ENCODE data around the gene ADAM33. TPM values are rescaled to one million over a fixed set of nuclear protein-coding genes. Genes with fewer than 3 reads are reported as not detected.

Gene ADAM33
- polyA plus RNA-seq, 4 donors: 0.22 to 10.9 (median 3.9) TPM

DNA sequence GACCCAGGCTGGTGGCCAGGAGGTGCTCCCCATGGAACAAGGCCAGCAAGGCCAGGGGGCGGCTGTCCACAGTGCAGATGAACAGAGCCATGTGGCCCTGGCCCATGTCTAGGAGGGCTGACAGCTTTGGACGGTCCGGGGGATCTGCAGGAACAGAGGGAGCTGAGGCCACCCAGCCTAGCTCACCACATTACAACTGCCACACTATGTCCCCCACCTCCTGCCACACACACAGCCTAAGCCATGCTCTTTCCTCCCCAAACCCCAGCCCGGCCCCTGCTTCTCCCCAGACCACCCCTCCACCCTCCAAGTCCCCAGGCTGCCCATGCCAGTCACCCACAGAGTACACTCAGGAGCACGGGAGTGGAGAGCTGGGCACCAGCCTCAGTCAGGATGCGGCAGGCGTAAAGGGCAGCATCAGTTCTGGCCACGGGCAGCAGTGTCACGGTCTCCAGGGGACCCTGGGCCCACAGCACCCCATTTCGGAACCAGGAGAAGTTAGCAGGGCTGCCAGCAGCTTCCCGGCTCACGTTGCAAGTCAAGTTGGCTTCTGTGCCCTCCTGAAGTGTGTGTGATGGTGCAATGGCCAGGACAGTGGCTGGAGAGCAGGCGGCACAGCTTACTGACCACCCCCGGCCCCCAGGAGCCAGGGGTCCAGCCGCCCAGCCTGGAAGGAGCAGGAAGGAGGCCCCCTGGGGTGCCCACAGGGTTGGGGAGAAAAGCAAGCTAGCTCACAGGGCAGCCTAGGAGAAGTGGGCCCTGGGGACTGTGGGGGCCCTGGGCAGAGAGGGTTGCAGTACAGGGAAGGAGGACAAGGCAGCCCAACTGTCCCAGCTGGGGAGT, 15.2 kb upstream of the ADAM33 start:
- Histone ChIP-seq H3K27me3 (ENCODE audit: control insufficient read depth in 3 of 3, insufficient read depth in 3 of 3, low read length in 3 of 3) (no peaks in the 10 kb centered on the region), H3K27ac (ENCODE audit: low read depth in 1 of 3, low read length in 2 of 3) (no peak overlapping the region), H3K36me3 (ENCODE audit: control insufficient read depth in 3 of 3, insufficient read depth in 2 of 3, low read depth in 1 of 3, low read length in 3 of 3) (no peaks in the 10 kb centered on the region), H3K9me3 (ENCODE audit: control insufficient read depth in 2 of 2, insufficient read depth in 1 of 2, low read depth in 1 of 2, low read length in 1 of 2) (peaks cover 0 to 7% of the 10 kb centered on the region in 2 donors), H3K4me1 (ENCODE audit: control insufficient read depth in 3 of 3, insufficient read depth in 2 of 3, low read depth in 1 of 3, low read length in 2 of 3) (no peaks in the 10 kb centered on the region), H3K4me3 (ENCODE audit: low read depth in 1 of 3, low read length in 3 of 3) (no peak overlapping the region)
- WGBS, 3 donors: 79 to 88% (median 81%) methylated on average over 14 to 15 of the region's 15 CpGs
- FAIRE-seq: no peak
- no peak for DNase-seq

DNA sequence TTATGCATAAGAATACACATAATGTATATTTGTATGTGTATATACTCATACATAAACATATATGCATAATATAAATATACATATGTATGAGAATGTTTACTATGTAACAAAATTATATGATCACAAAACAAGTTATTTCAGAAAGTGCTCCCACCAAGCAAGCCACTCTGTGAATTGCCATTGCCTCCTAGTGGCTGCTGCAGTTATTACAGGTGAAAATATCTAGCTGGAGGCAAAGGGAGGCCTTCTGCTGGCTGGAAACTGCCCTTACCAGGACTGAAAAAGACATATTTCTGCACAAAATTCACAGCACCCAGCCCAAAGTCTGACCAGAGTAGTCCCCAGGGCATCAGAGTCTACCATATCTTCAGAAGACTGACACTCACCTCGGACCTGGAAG, 14.4 kb upstream of the ADAM33 start:
- FAIRE-seq (no peak), DNase-seq (peak in 1 of 2 donors; percentile 13)
- H3K27ac ChIP-seq (ENCODE audit: low read depth in 1 of 3, low read length in 2 of 3): no peak overlapping the region
- WGBS, 3 donors: 69 to 88% (median 69%) methylated on average over 1 of the region's 1 CpG
- H3K4me3 ChIP-seq (ENCODE audit: low read depth in 1 of 3, low read length in 3 of 3): no peak overlapping the region
- no peaks in the 10 kb centered on the region for H3K4me1 ChIP-seq (ENCODE audit: control insufficient read depth in 3 of 3, insufficient read depth in 2 of 3, low read depth in 1 of 3, low read length in 2 of 3)
- no peaks in the 10 kb centered on the region for H3K27me3 ChIP-seq (ENCODE audit: control insufficient read depth in 3 of 3, insufficient read depth in 3 of 3, low read length in 3 of 3)
- no peaks in the 10 kb centered on the region for H3K36me3 ChIP-seq (ENCODE audit: control insufficient read depth in 3 of 3, insufficient read depth in 2 of 3, low read depth in 1 of 3, low read length in 3 of 3)
- H3K9me3 ChIP-seq (ENCODE audit: control insufficient read depth in 2 of 2, insufficient read depth in 1 of 2, low read depth in 1 of 2, low read length in 1 of 2): peaks cover 0 to 7% of the 10 kb centered on the region in 2 donors

DNA sequence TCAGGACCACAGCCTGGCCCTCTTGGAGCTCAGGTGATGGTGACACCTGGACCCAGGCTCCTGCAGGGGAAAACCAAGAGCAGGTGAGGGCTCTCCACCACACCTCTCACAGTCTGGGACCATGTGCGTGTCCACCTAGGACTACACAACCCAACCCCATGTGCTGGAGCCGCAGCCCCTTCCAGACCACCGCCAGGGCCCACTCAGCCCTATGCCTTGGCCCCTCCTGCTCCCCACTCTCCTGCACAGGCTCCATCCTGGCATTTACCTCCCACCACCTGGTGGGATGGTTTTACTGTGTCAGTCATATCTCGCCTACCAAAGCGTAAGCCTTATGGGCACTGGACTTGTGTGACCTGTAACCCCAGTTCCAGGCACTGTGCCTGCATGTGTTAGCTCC, 13.1 kb upstream of the ADAM33 start:
- Histone ChIP-seq H3K9me3 (ENCODE audit: control insufficient read depth in 2 of 2, insufficient read depth in 1 of 2, low read depth in 1 of 2, low read length in 1 of 2) (peaks cover 0 to 7% of the 10 kb centered on the region in 2 donors), H3K4me1 (ENCODE audit: control insufficient read depth in 3 of 3, insufficient read depth in 2 of 3, low read depth in 1 of 3, low read length in 2 of 3) (no peaks in the 10 kb centered on the region), H3K27me3 (ENCODE audit: control insufficient read depth in 3 of 3, insufficient read depth in 3 of 3, low read length in 3 of 3) (no peaks in the 10 kb centered on the region), H3K36me3 (ENCODE audit: control insufficient read depth in 3 of 3, insufficient read depth in 2 of 3, low read depth in 1 of 3, low read length in 3 of 3) (no peaks in the 10 kb centered on the region), H3K4me3 (ENCODE audit: low read depth in 1 of 3, low read length in 3 of 3) (no peak overlapping the region), H3K27ac (ENCODE audit: low read depth in 1 of 3, low read length in 2 of 3) (no peak overlapping the region)
- no peak for DNase-seq
- no peak for FAIRE-seq
- 94 to 96% (median 94%) methylated on average over 5 of the region's 5 CpGs for WGBS, 3 donors

DNA sequence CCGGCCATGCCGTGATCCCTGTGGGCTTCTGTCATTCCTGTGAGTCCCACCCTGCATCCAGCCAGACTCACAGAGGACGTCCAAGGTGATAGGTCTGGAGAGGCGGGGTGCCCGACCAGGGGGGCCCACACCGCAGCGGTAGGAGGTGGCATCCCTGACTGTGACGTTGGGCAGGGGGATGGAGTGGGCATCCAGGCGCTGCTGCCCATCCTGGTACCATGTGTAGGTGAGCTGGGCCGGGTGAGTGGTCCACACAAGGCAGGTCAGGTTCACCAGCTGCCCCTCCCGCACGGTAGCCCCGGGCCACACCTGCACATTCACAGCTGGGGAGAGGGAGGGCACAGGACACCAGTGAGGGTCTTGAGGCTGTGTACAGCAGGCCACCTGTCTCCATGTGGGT, 11.6 kb upstream of the ADAM33 start:
- no peak for DNase-seq
- Histone ChIP-seq H3K27ac (ENCODE audit: low read depth in 1 of 3, low read length in 2 of 3) (no peak overlapping the region), H3K27me3 (ENCODE audit: control insufficient read depth in 3 of 3, insufficient read depth in 3 of 3, low read length in 3 of 3) (no peaks in the 10 kb centered on the region), H3K4me3 (ENCODE audit: low read depth in 1 of 3, low read length in 3 of 3) (no peak overlapping the region), H3K9me3 (ENCODE audit: control insufficient read depth in 2 of 2, insufficient read depth in 1 of 2, low read depth in 1 of 2, low read length in 1 of 2) (peaks cover 0 to 7% of the 10 kb centered on the region in 2 donors), H3K36me3 (ENCODE audit: control insufficient read depth in 3 of 3, insufficient read depth in 2 of 3, low read depth in 1 of 3, low read length in 3 of 3) (no peaks in the 10 kb centered on the region), H3K4me1 (ENCODE audit: control insufficient read depth in 3 of 3, insufficient read depth in 2 of 3, low read depth in 1 of 3, low read length in 2 of 3) (no peaks in the 10 kb centered on the region)
- WGBS, 3 donors: 82 to 89% (median 86%) methylated on average over 13 of the region's 13 CpGs
- no peak for FAIRE-seq

DNA sequence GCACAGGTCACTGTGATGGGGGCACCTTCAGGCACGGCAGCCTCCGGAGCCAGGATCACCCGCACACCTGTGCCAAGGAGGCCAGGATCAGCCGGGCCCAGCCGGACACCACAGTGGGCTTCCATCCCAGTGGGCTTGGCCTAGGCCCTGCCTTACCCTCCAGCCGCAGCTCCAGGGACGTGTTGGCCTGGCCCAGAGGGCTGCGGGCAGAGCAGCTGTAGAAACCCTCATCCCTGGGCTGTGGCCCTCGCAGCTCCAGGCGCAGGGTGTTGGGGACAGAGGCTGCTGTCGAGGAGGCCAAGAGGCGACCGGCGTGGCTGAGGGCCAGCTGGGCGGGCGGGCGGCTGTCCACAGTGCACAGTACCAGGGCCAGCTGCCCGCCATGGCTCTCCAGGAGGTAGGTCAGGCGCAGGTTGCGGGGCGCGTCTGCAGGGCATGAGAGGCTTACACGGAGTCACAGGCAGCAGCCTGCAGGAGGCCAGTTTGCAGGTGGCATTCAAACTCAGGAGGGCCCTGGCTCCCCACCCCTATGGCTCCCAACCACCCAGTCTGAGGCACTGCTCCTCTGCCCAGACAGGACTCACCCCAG, 11.0 kb upstream of the ADAM33 start:
- WGBS, 3 donors: 89 to 92% (median 90%) methylated on average over 15 to 23 of the region's 23 CpGs
- Histone ChIP-seq H3K4me1 (ENCODE audit: control insufficient read depth in 3 of 3, insufficient read depth in 2 of 3, low read depth in 1 of 3, low read length in 2 of 3) (no peaks in the 10 kb centered on the region), H3K27ac (ENCODE audit: low read depth in 1 of 3, low read length in 2 of 3) (no peak overlapping the region), H3K9me3 (ENCODE audit: control insufficient read depth in 2 of 2, insufficient read depth in 1 of 2, low read depth in 1 of 2, low read length in 1 of 2) (peaks cover 0 to 7% of the 10 kb centered on the region in 2 donors), H3K27me3 (ENCODE audit: control insufficient read depth in 3 of 3, insufficient read depth in 3 of 3, low read length in 3 of 3) (no peaks in the 10 kb centered on the region), H3K36me3 (ENCODE audit: control insufficient read depth in 3 of 3, insufficient read depth in 2 of 3, low read depth in 1 of 3, low read length in 3 of 3) (no peaks in the 10 kb centered on the region), H3K4me3 (ENCODE audit: low read depth in 1 of 3, low read length in 3 of 3) (no peak overlapping the region)
- FAIRE-seq (no peak), DNase-seq (no peak)

DNA sequence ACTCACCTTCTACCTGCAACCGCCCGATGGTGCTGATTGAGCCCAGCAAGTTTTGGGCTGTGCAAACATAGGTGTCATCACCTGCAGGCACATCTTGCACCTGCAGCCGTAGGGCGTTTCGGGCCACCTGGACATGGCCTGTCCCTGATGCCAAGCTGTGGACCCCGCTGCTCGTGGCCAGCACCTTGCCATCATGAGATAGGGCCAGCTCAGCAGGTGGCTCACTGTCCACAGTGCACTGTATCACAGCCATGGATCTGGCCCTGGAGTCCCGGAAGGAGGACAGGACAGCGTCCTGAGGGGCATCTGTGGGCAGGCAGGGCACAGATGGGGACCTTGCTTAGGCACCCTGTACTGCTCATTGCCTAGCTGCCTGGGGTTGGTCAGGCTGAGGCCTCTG, 10.1 kb upstream of the ADAM33 start:
- 71 to 83% (median 80%) methylated on average over 9 of the region's 9 CpGs for WGBS, 3 donors
- no peaks in the 10 kb centered on the region for H3K36me3 ChIP-seq (ENCODE audit: control insufficient read depth in 3 of 3, insufficient read depth in 2 of 3, low read depth in 1 of 3, low read length in 3 of 3)
- no peak for DNase-seq

DNA sequence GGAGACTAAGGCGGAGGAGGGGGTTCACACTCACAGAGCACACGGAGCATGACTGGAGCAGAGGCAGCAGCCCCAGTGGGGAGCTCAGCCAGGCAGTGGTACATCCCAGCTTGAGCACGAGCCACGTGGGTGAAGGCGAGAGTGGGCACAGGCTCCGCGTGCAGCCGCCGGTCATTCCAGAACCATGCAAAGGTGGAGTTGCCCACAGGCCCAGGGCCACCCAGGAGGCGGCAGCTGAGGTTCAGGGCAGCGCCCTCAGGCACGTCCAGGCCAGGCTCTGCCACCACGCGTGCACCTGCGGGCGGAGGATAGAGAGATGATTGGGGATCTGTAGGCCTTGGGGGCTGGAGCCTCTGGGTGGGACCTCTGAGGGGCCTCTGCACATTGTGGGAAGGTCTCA, 9.5 kb upstream of the ADAM33 start:
- H3K4me3 ChIP-seq (ENCODE audit: low read depth in 1 of 3, low read length in 3 of 3): no peak overlapping the region
- peaks cover 0 to 7% (median 2%) of the 10 kb centered on the region in 3 donors for H3K4me1 ChIP-seq (ENCODE audit: control insufficient read depth in 3 of 3, insufficient read depth in 2 of 3, low read depth in 1 of 3, low read length in 2 of 3)
- DNase-seq (no peak), FAIRE-seq (no peak)
- H3K27me3 ChIP-seq (ENCODE audit: control insufficient read depth in 3 of 3, insufficient read depth in 3 of 3, low read length in 3 of 3): peaks cover 0 to 10% (median 0%) of the 10 kb centered on the region in 3 donors
- no peak overlapping the region for H3K27ac ChIP-seq (ENCODE audit: low read depth in 1 of 3, low read length in 2 of 3)
- WGBS, 3 donors: 92% methylated on average over 16 of the region's 16 CpGs
- peaks cover 0 to 3% of the 10 kb centered on the region in 2 donors for H3K9me3 ChIP-seq (ENCODE audit: control insufficient read depth in 2 of 2, insufficient read depth in 1 of 2, low read depth in 1 of 2, low read length in 1 of 2)
- H3K36me3 ChIP-seq (ENCODE audit: control insufficient read depth in 3 of 3, insufficient read depth in 2 of 3, low read depth in 1 of 3, low read length in 3 of 3): no peaks in the 10 kb centered on the region

More for the DNA sequence above, 10.1 kb upstream of the ADAM33 start:
- H3K27ac ChIP-seq (ENCODE audit: low read depth in 1 of 3, low read length in 2 of 3): no peak overlapping the region
- no peak for FAIRE-seq
- peaks cover 0 to 7% (median 2%) of the 10 kb centered on the region in 3 donors for H3K4me1 ChIP-seq (ENCODE audit: control insufficient read depth in 3 of 3, insufficient read depth in 2 of 3, low read depth in 1 of 3, low read length in 2 of 3)
- peaks cover 0 to 9% (median 0%) of the 10 kb centered on the region in 3 donors for H3K27me3 ChIP-seq (ENCODE audit: control insufficient read depth in 3 of 3, insufficient read depth in 3 of 3, low read length in 3 of 3)
- H3K9me3 ChIP-seq (ENCODE audit: control insufficient read depth in 2 of 2, insufficient read depth in 1 of 2, low read depth in 1 of 2, low read length in 1 of 2): peaks cover 0 to 7% of the 10 kb centered on the region in 2 donors
- no peak overlapping the region for H3K4me3 ChIP-seq (ENCODE audit: low read depth in 1 of 3, low read length in 3 of 3)

DNA sequence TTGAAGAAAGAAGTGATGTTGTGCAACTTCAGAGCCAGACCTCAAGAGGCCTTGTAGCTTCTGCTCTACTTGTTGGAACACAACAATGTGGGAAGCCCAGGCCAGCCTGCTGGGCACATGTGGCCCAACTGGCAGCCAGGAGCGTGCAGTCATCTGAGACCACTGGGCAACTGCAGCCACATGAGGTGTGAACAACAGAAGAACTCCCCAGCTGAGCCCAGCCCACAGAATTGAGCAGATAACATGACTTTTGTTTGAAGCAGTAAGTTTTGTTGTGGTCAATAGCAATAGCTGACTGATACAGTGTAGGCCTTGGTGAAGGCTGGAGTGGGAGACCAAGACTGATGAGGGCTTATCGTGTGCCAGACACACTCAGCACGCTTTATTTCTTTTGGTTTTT, 8.6 kb upstream of the ADAM33 start:
- FAIRE-seq: no peak
- peaks cover 0 to 10% (median 0%) of the 10 kb centered on the region in 3 donors for H3K27me3 ChIP-seq (ENCODE audit: control insufficient read depth in 3 of 3, insufficient read depth in 3 of 3, low read length in 3 of 3)
- no peak overlapping the region for H3K4me3 ChIP-seq (ENCODE audit: low read depth in 1 of 3, low read length in 3 of 3)
- no peaks in the 10 kb centered on the region for H3K36me3 ChIP-seq (ENCODE audit: control insufficient read depth in 3 of 3, insufficient read depth in 2 of 3, low read depth in 1 of 3, low read length in 3 of 3)
- no peak overlapping the region for H3K27ac ChIP-seq (ENCODE audit: low read depth in 1 of 3, low read length in 2 of 3)
- no peak for DNase-seq
- no peaks in the 10 kb centered on the region for H3K9me3 ChIP-seq (ENCODE audit: control insufficient read depth in 2 of 2, insufficient read depth in 1 of 2, low read depth in 1 of 2, low read length in 1 of 2)
- peaks cover 0 to 7% (median 2%) of the 10 kb centered on the region in 3 donors for H3K4me1 ChIP-seq (ENCODE audit: control insufficient read depth in 3 of 3, insufficient read depth in 2 of 3, low read depth in 1 of 3, low read length in 2 of 3)
- WGBS, 3 donors: 95 to 99% (median 96%) methylated on average over 3 of the region's 3 CpGs

Measured in small intestine (tissue), 7 donors.